Stimulated activated naive CD4-positive, alpha-beta T cell treated with Interleukin-2 at 50 U/mL for 16 hours (primary cell): ENCODE data around the gene TBC1D13.
"Not testable (repeated sequence)": the region's sequence is repeated elsewhere in the genome, so short reads cannot be mapped to it uniquely, and the experiment has no call there.

Experiments
- DNase-seq: peaks from one replicate; lab custom pipeline; 2025; lab: John Stamatoyannopoulos, UW

The TBC1D13 gene

GRCh38 chr9:128786681-128787601 is at the start of gene TBC1D13:
TBC1D13 (plus strand) TSS chr9:128787253; CDS start chr9:128787354, 101 bp downstream.
- DNase-seq, result peak; percentile 88

GRCh38 chr9:128742401-128742800 is 44.7 kb upstream of the TBC1D13 start:
- DNase-seq, result no peak

- DNase-seq, result no peak
Observed at GRCh38 chr9:128743421-128743820, 43.6 kb upstream of the TBC1D13 start.

GRCh38 chr9:128747241-128747640 is 39.8 kb upstream of the TBC1D13 start:
- no peak for DNase-seq

GRCh38 chr9:128750926-128751595 is 36.0 kb upstream of the TBC1D13 start:
- no peak for DNase-seq

GRCh38 chr9:128753627-128754026 is 33.4 kb upstream of the TBC1D13 start:
- DNase-seq, result no peak

- DNase-seq, result no peak
Observed at GRCh38 chr9:128757602-128758001, 29.5 kb upstream of the TBC1D13 start.

- DNase-seq, result no peak
Observed at GRCh38 chr9:128762671-128763449, 24.2 kb upstream of the TBC1D13 start.

GRCh38 chr9:128764361-128764760 is 22.7 kb upstream of the TBC1D13 start:
- no peak for DNase-seq

GRCh38 chr9:128765499-128765898 is 21.6 kb upstream of the TBC1D13 start:
- DNase-seq, result no peak

GRCh38 chr9:128768606-128769005 is 18.4 kb upstream of the TBC1D13 start:
- DNase-seq, result no peak

GRCh38 chr9:128770286-128771030 is 16.6 kb upstream of the TBC1D13 start:
- DNase-seq, result no peak

GRCh38 chr9:128771094-128771721 is 15.8 kb upstream of the TBC1D13 start:
- no peak for DNase-seq

- peak; percentile 92 for DNase-seq
Observed at GRCh38 chr9:128771745-128772519, 15.1 kb upstream of the TBC1D13 start, which contains the start of gene ZER1. ZER1 (minus strand) TSS chr9:128771927; CDS start chr9:128755565, 16,362 bp downstream.

GRCh38 chr9:128773049-128773448 is 14.0 kb upstream of the TBC1D13 start:
- DNase-seq, result no peak

GRCh38 chr9:128774804-128775203 is 12.2 kb upstream of the TBC1D13 start:
- DNase-seq, result no peak

GRCh38 chr9:128780093-128780492 is 7.0 kb upstream of the TBC1D13 start:
- not testable (repeated sequence) for DNase-seq

GRCh38 chr9:128781187-128782070 is 5.6 kb upstream of the TBC1D13 start:
- no peak for DNase-seq

- DNase-seq, result no peak
Observed at GRCh38 chr9:128782669-128783068, 4.4 kb upstream of the TBC1D13 start.
